Stomach (tissue), 19 donors: Measurements from ENCODE around the gene FRMPD1. TPM values are rescaled to one million over a fixed set of nuclear protein-coding genes. Genes with fewer than 3 reads are reported as not detected.
"Not testable (repeated sequence)": the region's sequence is repeated elsewhere in the genome, so short reads cannot be mapped to it uniquely, and the experiment has no call there.

Source experiments
- DNase-seq, 2 donors: peaks; one replicate each; pipeline versions ENCODE4 v3.0.0 to v3.0.0-alpha.2; 2013 to 2019
- H3K27ac ChIP-seq, 5 donors: fragments of 200-600 bp in 4 of 5; sonication (generic) in 4 of 5; one replicate each; pipeline ENCODE4 v1.5.1; 2013 to 2019; ENCODE audit warnings: mild to moderate bottlenecking in 1 of 5, moderate library complexity in 1 of 5
- H3K27me3 ChIP-seq, 3 donors: fragments of 200-600 bp; sonication (generic); one replicate each; pipeline ENCODE4 v1.5.1; 2017 to 2019; ENCODE audit warnings: mixed run types in 1 of 3
- H3K36me3 ChIP-seq, 4 donors: fragments of 200-600 bp; sonication (generic); 1 replicate in 3 of 4; 2 replicates in 1 of 4; pipeline ENCODE4 v1.5.1; 2016 to 2019
- H3K4me1 ChIP-seq, 4 donors: fragments of 200-600 bp; sonication (generic); one replicate each; pipeline ENCODE4 v1.5.1; 2016 to 2019
- H3K4me3 ChIP-seq, 4 donors: fragments of 200-600 bp; sonication (generic) in 3 of 4; one replicate each; pipeline ENCODE4 v1.5.1; 2016 to 2019; ENCODE audit warnings: mild to moderate bottlenecking in 1 of 4
- H3K9me3 ChIP-seq, 4 donors: fragments of 200-600 bp; sonication (generic); one replicate each; pipeline ENCODE4 v1.5.1; 2016 to 2019
- EP300 ChIP-seq: sonication (generic); formaldehyde crosslinking; IDR thresholded peaks from one replicate; pipeline ENCODE4 v1.6.1; 2017; ENCODE audit warnings: antibody characterized with exemption
- POLR2A ChIP-seq, 4 donors: fragments of 450-650 bp; IDR thresholded peaks; one replicate each; pipeline ENCODE4 v1.6.1; 2016; ENCODE audit warnings: antibody characterized with exemption in 4 of 4, control low read depth in 2 of 4, mild to moderate bottlenecking in 1 of 4, moderate library complexity in 1 of 4
- POLR2AphosphoS5 ChIP-seq, 3 donors: sonication (generic); formaldehyde crosslinking; IDR thresholded peaks; one replicate each; pipeline ENCODE4 v1.6.1; 2016; ENCODE audit warnings: antibody characterized with exemption in 3 of 3
- WGBS, 5 donors: extraction: QIAGEN DNeasy Blood & Tissue Kit in 3 of 5; methylation state at CpG; one replicate each; pipeline versions ENCODE4 v1.1.5 to v1.1.7; 2013 to 2018; 5-methylcytosine and 5-hydroxymethylcytosine counted together
- intact Hi-C: fragments of 100-400 bp; cut with DNase I; formaldehyde crosslinking; loops from one replicate; pipeline ENCODE4 v1.15.1; 2023; ENCODE audit warnings: low total_unique reads
- long read RNA-seq, 10 donors: transcript quantifications; one replicate each; lab custom pipeline, GENCODE V29; 2026
- polyA plus RNA-seq, 3 donors: library from polyadenylated mRNA; stranded (reverse); fragments of 200-250 nt; gene quantifications; one replicate each; pipeline ENCODE4 v1.2.3, GENCODE V29; 2013
- total RNA-seq, 5 donors: library from RNA; depleted of rRNA; stranded (reverse); fragments of >200 nt; gene quantifications; one replicate each; pipeline versions ENCODE4 v1.1.0 to v1.2.3, GENCODE V29; 2014 to 2016
- TF ChIP-seq, protein P1 (sequence below), 7 experiments: fragments of 450-650 bp in 4 of 7; fragments of 200-600 bp in 3 of 7; sonication (generic) in 3 of 7; IDR thresholded peaks; one replicate each; pipeline ENCODE4 v1.5.1; 2016 to 2019; ENCODE audit warnings: antibody characterized with exemption in 7 of 7, control low read depth in 2 of 7, mild to moderate bottlenecking in 1 of 7
- donor health status: healthy with polysubstance abuse.
- donor health status: Bipolar disorder and iron deficiency.
- donor health status: healthy.

The FRMPD1 gene, protein sequence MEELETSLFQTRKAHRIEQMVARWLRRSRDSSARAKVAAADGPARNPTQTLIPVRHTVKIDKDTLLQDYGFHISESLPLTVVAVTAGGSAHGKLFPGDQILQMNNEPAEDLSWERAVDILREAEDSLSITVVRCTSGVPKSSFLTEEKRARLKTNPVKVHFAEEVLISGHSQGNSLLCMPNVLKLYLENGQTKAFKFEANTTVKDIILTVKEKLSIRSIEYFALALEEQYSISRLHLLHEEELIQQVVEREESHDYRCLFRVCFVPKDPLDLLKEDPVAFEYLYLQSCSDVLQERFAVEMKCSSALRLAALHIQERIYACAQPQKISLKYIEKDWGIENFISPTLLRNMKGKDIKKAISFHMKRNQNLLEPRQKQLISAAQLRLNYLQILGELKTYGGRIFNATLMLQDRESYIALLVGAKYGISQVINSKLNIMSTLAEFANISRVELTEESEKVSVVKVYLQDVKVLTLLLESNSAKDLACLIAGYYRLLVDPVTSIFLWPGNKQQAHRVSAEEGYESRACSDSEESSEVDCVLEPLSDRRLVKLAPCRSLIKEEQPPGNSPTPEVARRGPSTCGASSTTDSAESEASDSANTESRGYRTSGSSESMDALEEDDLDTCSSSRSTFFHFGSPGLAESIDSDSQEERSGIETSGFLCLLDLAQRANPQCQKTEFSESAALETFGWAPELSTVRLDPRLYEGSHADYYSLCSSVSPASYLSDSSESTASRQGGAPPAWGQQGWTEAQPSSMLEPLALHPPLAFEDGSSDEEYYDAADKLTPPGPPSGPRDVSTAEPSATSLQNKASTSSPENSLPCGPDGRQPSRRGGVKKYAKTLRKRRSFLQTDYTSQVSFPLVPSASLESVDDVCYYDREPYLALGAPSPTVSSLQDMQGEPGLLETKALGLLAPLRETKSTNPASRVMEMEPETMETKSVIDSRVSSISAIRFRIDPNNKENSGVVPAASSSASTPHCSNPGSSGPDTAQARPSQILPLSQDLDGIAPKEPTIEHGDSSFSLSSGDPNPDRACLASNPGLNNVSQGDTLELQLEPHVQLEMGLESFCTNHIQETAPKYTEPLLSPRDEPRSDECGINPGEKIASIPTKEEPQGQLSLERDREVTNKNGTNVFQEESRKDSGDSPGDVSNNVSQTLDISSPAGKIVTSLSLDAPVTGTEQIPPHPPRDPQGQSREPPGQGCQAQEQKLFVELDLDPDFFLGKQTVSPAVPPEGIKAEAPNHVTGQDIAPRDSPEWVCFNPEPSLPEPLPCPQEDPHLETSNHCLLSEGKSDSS (N-terminal part only)
- under 1 TPM in 3 of 5 donors, not detected in 2; under 0.01 to 0.18 (median 0.14) TPM for total RNA-seq
- polyA plus RNA-seq = under 1 TPM in 1 of 3 donors, not detected in 2; 0.05 TPM
- long read RNA-seq, donor 1 = 0 reads
- long read RNA-seq, donor 2 = 0 reads
- long read RNA-seq, donor 3 = 0 reads
- long read RNA-seq, donor 4 = 0 reads
- long read RNA-seq, donor 5 = 0 reads
- long read RNA-seq, donor 6 = 0 reads
- long read RNA-seq, donor 7 = 0 reads
- long read RNA-seq, donor 8 = 0 reads
- long read RNA-seq, donor 9 = 0 reads
- long read RNA-seq, donor 10 = 0 reads

DNA sequence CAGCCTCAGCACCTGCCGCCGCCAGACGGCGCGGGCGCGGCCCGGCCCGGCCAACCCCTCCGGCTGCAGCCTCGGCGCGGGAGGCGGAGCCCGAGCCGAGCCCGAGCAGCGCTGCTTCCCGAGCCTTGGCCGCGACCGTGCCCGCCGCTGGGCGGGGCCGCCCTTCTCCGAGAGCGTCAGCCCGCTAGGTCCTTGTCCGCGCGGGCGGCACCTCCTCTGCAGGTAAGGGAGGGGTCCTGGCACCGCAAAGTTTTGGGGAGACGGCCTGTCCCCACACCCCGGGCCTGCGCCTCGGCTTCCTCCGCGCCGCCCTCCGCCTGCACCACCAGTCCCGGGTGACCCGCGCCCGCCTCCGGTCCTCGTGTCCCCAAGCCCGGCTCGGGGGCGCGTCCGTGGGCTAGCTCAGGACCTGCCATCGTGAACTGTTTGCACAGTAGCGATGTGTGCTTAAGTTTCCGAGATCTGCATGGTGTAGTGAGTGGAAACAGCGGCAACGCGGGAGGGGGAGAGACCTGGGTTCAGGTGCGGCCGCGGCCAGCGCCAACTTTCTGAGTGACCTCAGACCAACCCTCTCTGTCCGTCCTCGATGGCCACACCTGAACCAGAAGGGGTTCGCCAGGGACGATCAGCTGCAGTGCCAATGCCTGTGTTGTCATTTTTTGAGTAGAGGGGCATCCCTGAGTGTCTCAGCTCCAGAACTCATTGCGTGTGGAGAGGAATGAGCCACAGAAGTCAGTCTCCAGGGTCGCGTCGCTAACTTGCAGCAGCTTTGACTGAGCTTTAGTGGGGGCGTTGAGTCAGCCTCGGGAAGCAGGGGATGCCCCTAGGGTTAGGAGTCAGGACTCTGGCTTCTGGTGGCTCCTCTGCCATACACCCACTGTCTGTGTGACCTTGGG, at the start of gene FRMPD1:
Gene FRMPD1 (plus strand): TSS at position 82 of the 896 bp plus-strand sequence. CDS start 41,688 bp downstream, outside the sequence.
- H3K9me3 ChIP-seq = no peaks in the 10 kb centered on the region
- peaks cover 0 to 71% (median 18%) of the 10 kb centered on the region in 3 donors for H3K27me3 ChIP-seq
- peak; percentile 73 to 94 for DNase-seq
- H3K4me1 ChIP-seq = peaks cover 8 to 18% (median 12%) of the 10 kb centered on the region in 4 donors
- peak within 1 kb of the TSS; percentile 59 to 70 (median 65) for H3K4me3 ChIP-seq
- intact Hi-C loops = no loop called here
- WGBS, 5 donors = 1 to 3% (median 1%) methylated on average over 24 to 73 of the region's 73 CpGs
- peak within 1 kb of the TSS in 1 of 5 donors; percentile 38 for H3K27ac ChIP-seq
- no peaks in the 10 kb centered on the region for H3K36me3 ChIP-seq
- TF ChIP-seq POLR2A (IDR thresholded peaks at IDR 0.05) = no peak
- TF ChIP-seq, protein P1, sequence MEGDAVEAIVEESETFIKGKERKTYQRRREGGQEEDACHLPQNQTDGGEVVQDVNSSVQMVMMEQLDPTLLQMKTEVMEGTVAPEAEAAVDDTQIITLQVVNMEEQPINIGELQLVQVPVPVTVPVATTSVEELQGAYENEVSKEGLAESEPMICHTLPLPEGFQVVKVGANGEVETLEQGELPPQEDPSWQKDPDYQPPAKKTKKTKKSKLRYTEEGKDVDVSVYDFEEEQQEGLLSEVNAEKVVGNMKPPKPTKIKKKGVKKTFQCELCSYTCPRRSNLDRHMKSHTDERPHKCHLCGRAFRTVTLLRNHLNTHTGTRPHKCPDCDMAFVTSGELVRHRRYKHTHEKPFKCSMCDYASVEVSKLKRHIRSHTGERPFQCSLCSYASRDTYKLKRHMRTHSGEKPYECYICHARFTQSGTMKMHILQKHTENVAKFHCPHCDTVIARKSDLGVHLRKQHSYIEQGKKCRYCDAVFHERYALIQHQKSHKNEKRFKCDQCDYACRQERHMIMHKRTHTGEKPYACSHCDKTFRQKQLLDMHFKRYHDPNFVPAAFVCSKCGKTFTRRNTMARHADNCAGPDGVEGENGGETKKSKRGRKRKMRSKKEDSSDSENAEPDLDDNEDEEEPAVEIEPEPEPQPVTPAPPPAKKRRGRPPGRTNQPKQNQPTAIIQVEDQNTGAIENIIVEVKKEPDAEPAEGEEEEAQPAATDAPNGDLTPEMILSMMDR (IDR thresholded peaks at IDR 0.05) = no peak
- TF ChIP-seq POLR2AphosphoS5 (IDR thresholded peaks at IDR 0.05) = no peak
- TF ChIP-seq EP300 = no peak

DNA sequence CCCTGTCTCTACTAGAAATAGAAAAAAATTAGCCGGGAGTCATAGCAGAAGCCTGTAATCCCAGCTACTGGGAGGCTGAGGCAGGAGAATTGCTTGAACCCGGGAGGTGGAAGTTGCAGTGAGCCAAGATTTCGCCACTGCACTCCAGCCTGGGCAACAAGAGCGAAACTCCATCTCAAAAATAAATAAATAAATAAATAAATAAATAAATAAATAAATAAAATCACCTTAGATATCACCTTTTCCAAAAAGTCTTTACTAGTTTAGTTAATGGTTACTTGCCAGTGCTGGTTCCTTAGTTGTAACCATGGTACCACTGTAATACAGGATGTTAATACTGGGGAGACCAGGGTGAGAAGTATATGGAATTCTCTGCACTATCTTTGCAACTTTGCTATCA, 48.7 kb upstream of the FRMPD1 start:
- H3K36me3 ChIP-seq, H3K27me3 ChIP-seq, H3K9me3 ChIP-seq, H3K4me3 ChIP-seq, DNase-seq, intact Hi-C loops, H3K27ac ChIP-seq, H3K4me1 ChIP-seq: not testable (repeated sequence)
- 83 to 95% (median 92%) methylated on average over 4 of the region's 4 CpGs for WGBS, 5 donors

DNA sequence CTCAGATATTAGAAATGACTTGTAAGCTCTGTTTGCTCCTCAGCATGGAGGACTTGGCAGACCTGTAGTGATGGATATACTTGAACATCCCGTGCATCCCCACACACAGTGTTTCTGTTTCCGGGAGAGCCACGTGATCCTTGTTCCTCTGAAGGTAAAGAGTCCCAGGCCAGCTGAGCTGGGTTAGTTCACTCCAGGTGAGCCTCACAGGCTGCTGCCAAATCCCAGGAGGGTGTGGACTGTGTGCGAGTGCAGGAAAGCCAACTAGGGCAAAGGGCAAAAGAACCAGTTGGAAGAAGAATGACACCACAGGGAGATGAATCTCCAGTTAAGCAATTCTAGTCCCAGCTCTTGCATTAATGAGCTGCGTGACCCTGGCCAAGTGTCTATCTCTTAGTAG, 47.9 kb upstream of the FRMPD1 start:
- peak; percentile 60 to 86 for DNase-seq
- WGBS, 5 donors = 28 to 54% (median 38%) methylated on average over 5 of the region's 5 CpGs
- intact Hi-C loops = no loop called here
- Histone ChIP-seq H3K4me3 (no peak overlapping the region), H3K36me3 (no peaks in the 10 kb centered on the region), H3K9me3 (no peaks in the 10 kb centered on the region), H3K27ac (no peak overlapping the region), H3K4me1 (peaks cover 0 to 10% (median 6%) of the 10 kb centered on the region in 4 donors), H3K27me3 (peaks cover 0 to 10% (median 0%) of the 10 kb centered on the region in 3 donors)
- TF ChIP-seq EP300 (no peak), POLR2AphosphoS5 (IDR thresholded peaks at IDR 0.05) (peak in 2 of 3 donors; percentile 19 to 50)
- TF ChIP-seq, protein P1 (IDR thresholded peaks at IDR 0.05) = no peak

DNA sequence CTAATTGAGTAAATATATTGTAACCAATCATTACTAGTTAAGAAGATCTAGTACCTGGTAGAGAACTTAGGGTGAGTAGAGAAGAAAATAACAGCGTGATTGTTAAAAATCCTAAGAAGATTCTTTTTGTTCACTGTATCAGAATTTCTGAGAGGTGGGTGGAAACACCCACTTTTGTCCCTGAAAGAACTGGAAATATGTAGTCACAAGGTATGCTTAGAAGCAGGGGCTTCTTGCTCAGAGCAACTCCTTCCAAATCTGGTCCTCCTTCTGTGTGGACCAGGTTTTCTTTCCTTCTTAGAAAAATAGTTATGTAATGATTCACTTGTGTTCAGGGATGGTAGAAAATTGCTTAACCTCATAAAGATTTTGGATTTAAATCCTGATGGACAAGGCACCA, 46.5 kb upstream of the FRMPD1 start:
- no peak overlapping the region for H3K27ac ChIP-seq
- H3K36me3 ChIP-seq = no peaks in the 10 kb centered on the region
- H3K27me3 ChIP-seq = peaks cover 0 to 10% (median 0%) of the 10 kb centered on the region in 3 donors
- no peaks in the 10 kb centered on the region for H3K9me3 ChIP-seq
- 68 to 89% (median 74%) methylated on average over 1 of the region's 1 CpG for WGBS, 5 donors
- TF ChIP-seq POLR2AphosphoS5 (IDR thresholded peaks at IDR 0.05) (no peak), EP300 (no peak), POLR2A (IDR thresholded peaks at IDR 0.05) (no peak)
- TF ChIP-seq, protein P1 (IDR thresholded peaks at IDR 0.05) = no peak
- peaks cover 0 to 10% (median 6%) of the 10 kb centered on the region in 4 donors for H3K4me1 ChIP-seq
- H3K4me3 ChIP-seq = no peak overlapping the region
- DNase-seq = no peak
- intact Hi-C loops = no loop called here
